SK-N-SH (cell line): ENCODE data around the gene GRAMD1B. TPM values are rescaled to one million over a fixed set of nuclear protein-coding genes. Genes with fewer than 3 reads are reported as not detected.

Experiments used
- CTCF ChIA-PET: fragments of 300-600, 350-600 bp; formaldehyde crosslinking; extraction: SDS; loops from one replicate; lab custom pipeline; 2021; lab: Yijun Ruan, JAX
- POLR2A ChIA-PET: fragments of 350-600 bp; sonication (Branson Sonifier 250); formaldehyde crosslinking; extraction: SDS; loops from one replicate; lab custom pipeline; 2020; ENCODE audit warnings: antibody characterized with exemption, inconsistent platforms; lab: Yijun Ruan, JAX
- DNase-seq: peaks from one replicate; pipeline ENCODE4 v3.0.0; 2012
- H2AFZ ChIP-seq: fragments of 200-600 bp; sonication (generic); 2 replicates; pipeline ENCODE4 v1.8.1; 2016; ENCODE audit warnings: antibody characterized with exemption, mild to moderate bottlenecking, low read depth
- H3F3A ChIP-seq: fragments of 200-600 bp; sonication (generic); replicated peaks from 2 replicates; pipeline ENCODE3; 2016; ENCODE audit warnings: antibody characterized with exemption, mild to moderate bottlenecking; ENCODE audit not compliant: insufficient read depth
- H3K27ac ChIP-seq, 2 experiments: fragments of 200-500 bp in 1 of 2; fragments of 200-600 bp in 1 of 2; sonication (Bioruptor generic) in 1 of 2; sonication (generic), shearing (Covaris generic) in 1 of 2; 2 replicates each; pipeline versions ENCODE4 v1.5.1 to v1.6.1; 2014 to 2016; ENCODE audit warnings: low read depth in 2 of 2, inconsistent platforms in 1 of 2, low read length in 1 of 2, mild to moderate bottlenecking in 1 of 2, mixed read lengths in 1 of 2
- H3K27me3 ChIP-seq: fragments of 200-600 bp; sonication (generic), shearing (Covaris generic); 2 replicates; pipeline ENCODE4 v1.6.1; 2016; ENCODE audit warnings: mixed run types; ENCODE audit not compliant: insufficient read depth
- H3K36me3 ChIP-seq, 2 experiments: fragments of 200-500 bp in 1 of 2; fragments of 200-600 bp in 1 of 2; sonication (Bioruptor generic) in 1 of 2; sonication (generic) in 1 of 2; replicated peaks in 1 of 2; 2 replicates each; pipeline versions ENCODE3 to v1.5.1; 2014 to 2016; ENCODE audit warnings: low read length in 1 of 2, mild to moderate bottlenecking in 1 of 2; ENCODE audit not compliant: insufficient read depth in 2 of 2, control insufficient read depth in 1 of 2
- H3K4me1 ChIP-seq, 2 experiments: fragments of 200-500 bp in 1 of 2; fragments of 200-600 bp in 1 of 2; sonication (Bioruptor generic) in 1 of 2; sonication (generic), shearing (Covaris generic) in 1 of 2; 2 replicates each; pipeline versions ENCODE4 v1.5.1 to v1.6.1; 2014 to 2016; ENCODE audit warnings: low read depth in 1 of 2, low read length in 1 of 2, mixed run types in 1 of 2; ENCODE audit not compliant: insufficient read depth in 2 of 2, control insufficient read depth in 1 of 2
- H3K4me2 ChIP-seq: fragments of 200-600 bp; sonication (generic), shearing (Covaris generic); 2 replicates; pipeline ENCODE4 v1.6.1; 2017; ENCODE audit warnings: mixed run types
- H3K4me3 ChIP-seq, 2 experiments: fragments of 200-500 bp in 1 of 2; fragments of 200-600 bp in 1 of 2; sonication (Bioruptor generic) in 1 of 2; sonication (generic), shearing (Covaris generic) in 1 of 2; 2 replicates each; pipeline versions ENCODE4 v1.5.1 to v1.8.1; 2014 to 2016; ENCODE audit warnings: low read depth in 2 of 2, inconsistent platforms in 1 of 2, low read length in 1 of 2, mild to moderate bottlenecking in 1 of 2, mixed read lengths in 1 of 2, moderate library complexity in 1 of 2
- H3K79me2 ChIP-seq: fragments of 200-600 bp; sonication (generic); 2 replicates; pipeline ENCODE4 v1.8.1; 2017; ENCODE audit warnings: mild to moderate bottlenecking; ENCODE audit not compliant: insufficient read depth
- H3K9ac ChIP-seq: fragments of 200-600 bp; sonication (generic); 2 replicates; pipeline ENCODE4 v1.6.1; 2017; ENCODE audit warnings: mixed run types
- H3K9me2 ChIP-seq: fragments of 200-600 bp; sonication (generic); 2 replicates; pipeline ENCODE4 v1.6.1; 2017; ENCODE audit warnings: mixed run types
- H3K9me3 ChIP-seq: fragments of 200-600 bp; sonication (generic); 2 replicates; pipeline ENCODE4 v1.6.1; 2017; ENCODE audit warnings: mixed run types, mild to moderate bottlenecking, moderate library complexity
- H4K20me1 ChIP-seq: fragments of 200-600 bp; sonication (generic); 2 replicates; pipeline ENCODE4 v1.6.1; 2017; ENCODE audit warnings: mild to moderate bottlenecking, mixed run types; ENCODE audit not compliant: insufficient read depth
- CHD2 ChIP-seq: fragments of 150-350 bp; IDR thresholded peaks from 2 replicates; pipeline ENCODE4 v1.6.1; 2018; ENCODE audit warnings: low read length; ENCODE audit not compliant: partially characterized antibody
- FOXJ3 ChIP-seq: sonication (generic); formaldehyde crosslinking; IDR thresholded peaks from 2 replicates; pipeline ENCODE4 v1.5.1; 2020; ENCODE audit warnings: mild to moderate bottlenecking, missing genetic modification reagents
- FOXM1 ChIP-seq: IDR thresholded peaks from 2 replicates; pipeline ENCODE4 v1.4.0; 2012; ENCODE audit warnings: low read depth, mild to moderate bottlenecking
- GABPA ChIP-seq: IDR thresholded peaks from 2 replicates; pipeline ENCODE4 v1.4.0; 2012; ENCODE audit warnings: low read depth, mild to moderate bottlenecking
- GATA2 ChIP-seq: sonication (generic); formaldehyde crosslinking; IDR thresholded peaks from 2 replicates; pipeline ENCODE4 v1.5.0; 2020; ENCODE audit warnings: mild to moderate bottlenecking, missing genetic modification reagents
- JUND ChIP-seq: IDR thresholded peaks from 2 replicates; pipeline ENCODE4 v1.4.0; 2012
- MEF2A ChIP-seq: IDR thresholded peaks from 2 replicates; pipeline ENCODE4 v1.4.0; 2012; ENCODE audit warnings: low read depth, borderline replicate concordance
- NFIC ChIP-seq: IDR thresholded peaks from 2 replicates; pipeline ENCODE4 v1.4.0; 2012; ENCODE audit warnings: borderline replicate concordance
- PBX3 ChIP-seq: IDR thresholded peaks from 2 replicates; pipeline ENCODE4; 2012
- RAD21 ChIP-seq: IDR thresholded peaks from 2 replicates; pipeline ENCODE4 v1.6.1; 2012; ENCODE audit warnings: mild to moderate bottlenecking, low read length
- RFX5 ChIP-seq: IDR thresholded peaks from 2 replicates; pipeline ENCODE4 v1.6.1; 2012; ENCODE audit warnings: mild to moderate bottlenecking, improper control_type of control experiment, low read length
- SIN3A ChIP-seq: IDR thresholded peaks from 2 replicates; pipeline ENCODE4 v1.6.1; 2012; ENCODE audit warnings: low read depth, mild to moderate bottlenecking, low read length, moderate library complexity, borderline replicate concordance
- SMC3 ChIP-seq: IDR thresholded peaks from 2 replicates; pipeline ENCODE4 v1.6.1; 2012; ENCODE audit warnings: low read depth, low read length, improper control_type of control experiment
- TAF1 ChIP-seq: IDR thresholded peaks from 2 replicates; pipeline ENCODE4 v1.6.1; 2012; ENCODE audit warnings: low read depth, mild to moderate bottlenecking, low read length, moderate library complexity, borderline replicate concordance
- TCF12 ChIP-seq: IDR thresholded peaks from 2 replicates; pipeline ENCODE4 v1.4.0; 2012
- TEAD4 ChIP-seq: IDR thresholded peaks from 2 replicates; pipeline ENCODE4 v1.4.0; 2012; ENCODE audit warnings: mild to moderate bottlenecking, borderline replicate concordance; ENCODE audit not compliant: insufficient read depth
- USF1 ChIP-seq: IDR thresholded peaks from 2 replicates; pipeline ENCODE4 v1.4.0; 2012; ENCODE audit warnings: low read depth, borderline replicate concordance
- USF2 ChIP-seq: fragments of 150-350 bp; IDR thresholded peaks from 2 replicates; pipeline ENCODE4 v1.6.1; 2017; ENCODE audit warnings: antibody characterized with exemption, low read length, low read depth, borderline replicate concordance
- YY1 ChIP-seq: IDR thresholded peaks from 2 replicates; pipeline ENCODE4 v1.4.0; 2012; ENCODE audit warnings: low read depth, mild to moderate bottlenecking
- WGBS: methylation state at CpG from one replicate; pipeline ENCODE4 v1.1.6; 2017; ENCODE audit warnings: low lambda C conversion rate; 5-methylcytosine and 5-hydroxymethylcytosine counted together
- polyA plus RNA-seq, 3 experiments: library from polyadenylated mRNA; depleted of rRNA; stranded (reverse); fragments of >200 nt; gene quantifications; 2 replicates each; pipeline ENCODE4 v1.2.3, GENCODE V29; 2012
- TF ChIP-seq, protein P1 (sequence below): IDR thresholded peaks from 2 replicates; pipeline ENCODE4 v1.4.0; 2012; ENCODE audit warnings: low read depth, borderline replicate concordance
- TF ChIP-seq, protein P2 (sequence below): fragments of 200-600 bp; sonication (generic); IDR thresholded peaks from 2 replicates; pipeline ENCODE4 v1.6.1; 2017; ENCODE audit warnings: antibody characterized with exemption, mild to moderate bottlenecking, moderate library complexity

GRAMD1B gene
- polyA plus RNA-seq, 1 of the 3 experiments (the other 2 are of a cell fraction) = 14.5 TPM

- no peaks in the 10 kb centered on the region for H3K9me2 ChIP-seq
- POLR2A ChIA-PET = no interaction called here
- H3K4me1 ChIP-seq = peaks cover 0 to 6% of the 10 kb centered on the region in 2 experiments; a peak in 2 of 4 replicates
- no peaks in the 10 kb centered on the region for H3K79me2 ChIP-seq
- no peaks in the 10 kb centered on the region for H4K20me1 ChIP-seq
- DNase-seq = no peak
- no peaks in the 10 kb centered on the region for H3F3A ChIP-seq
- H3K36me3 ChIP-seq = no peaks in the 10 kb centered on the region
- H2AFZ ChIP-seq = no peak overlapping the region
- CTCF ChIA-PET = interaction anchor here (0.8 to 2.2 kb wide), 7 partner anchors 8 to 138 kb away, joined by 3 to 13 read pairs (median 7); no protein-coding TSS in a partner anchor
- 78% methylated on average over 2 of the region's 2 CpGs for WGBS
- no peak overlapping the region for H3K4me2 ChIP-seq
- H3K27me3 ChIP-seq = no peaks in the 10 kb centered on the region
- no peak for TF ChIP-seq USF1
- TF ChIP-seq TCF12 = no peak
- TF ChIP-seq TAF1 = no peak
- TF ChIP-seq TEAD4 = no peak
- no peak overlapping the region for H3K27ac ChIP-seq
- no peak overlapping the region for H3K4me3 ChIP-seq
- no peaks in the 10 kb centered on the region for H3K9me3 ChIP-seq
- H3K9ac ChIP-seq = no peak overlapping the region
Observed at GRCh38 chr11:123573286-123573685, 143.2 kb downstream of the GRAMD1B start.

DNA sequence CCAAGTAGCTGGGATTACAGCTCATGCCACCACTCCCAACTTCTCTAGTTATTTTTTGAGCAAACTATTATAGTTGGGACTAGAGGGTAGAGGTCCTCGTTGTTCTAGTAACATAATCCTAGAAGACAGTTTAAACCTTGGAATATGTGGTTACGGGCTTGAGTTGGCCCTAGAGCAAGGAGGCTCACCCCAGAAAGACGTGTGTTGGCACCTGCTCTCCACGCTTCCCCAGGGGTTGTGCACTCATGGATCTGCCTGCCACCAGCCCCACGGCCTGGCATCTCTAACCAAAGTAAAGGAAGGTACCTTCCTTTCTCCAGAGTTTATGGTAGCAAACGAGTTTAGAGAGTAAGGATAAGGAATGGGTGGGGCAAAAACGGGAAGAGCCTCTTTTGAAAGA is 145.4 kb downstream of the GRAMD1B start:
- Histone ChIP-seq H3K9ac (no peak overlapping the region), H3K4me3 (no peak overlapping the region), H3K27ac (no peak overlapping the region), H3K9me3 (no peaks in the 10 kb centered on the region), H3K9me2 (no peaks in the 10 kb centered on the region), H2AFZ (no peak overlapping the region), H3K36me3 (no peaks in the 10 kb centered on the region), H3K4me1 (peaks cover 2 to 6% of the 10 kb centered on the region in 2 experiments; a peak in 2 of 4 replicates), H3K4me2 (no peak overlapping the region), H4K20me1 (0 out of 2 replicates have a peak, but pooled peaks cover 4% of the 10 kb centered on the region), H3K27me3 (no peaks in the 10 kb centered on the region), H3F3A (no peaks in the 10 kb centered on the region), H3K79me2 (no peaks in the 10 kb centered on the region)
- CTCF ChIA-PET = interaction anchor here (2.1 to 2.7 kb wide), 10 partner anchors 8 to 168 kb away, joined by 7 to 50 read pairs (median 17); no protein-coding TSS in a partner anchor
- POLR2A ChIA-PET = no interaction called here
- TF ChIP-seq FOXM1 = no peak
- TF ChIP-seq, protein P1, sequence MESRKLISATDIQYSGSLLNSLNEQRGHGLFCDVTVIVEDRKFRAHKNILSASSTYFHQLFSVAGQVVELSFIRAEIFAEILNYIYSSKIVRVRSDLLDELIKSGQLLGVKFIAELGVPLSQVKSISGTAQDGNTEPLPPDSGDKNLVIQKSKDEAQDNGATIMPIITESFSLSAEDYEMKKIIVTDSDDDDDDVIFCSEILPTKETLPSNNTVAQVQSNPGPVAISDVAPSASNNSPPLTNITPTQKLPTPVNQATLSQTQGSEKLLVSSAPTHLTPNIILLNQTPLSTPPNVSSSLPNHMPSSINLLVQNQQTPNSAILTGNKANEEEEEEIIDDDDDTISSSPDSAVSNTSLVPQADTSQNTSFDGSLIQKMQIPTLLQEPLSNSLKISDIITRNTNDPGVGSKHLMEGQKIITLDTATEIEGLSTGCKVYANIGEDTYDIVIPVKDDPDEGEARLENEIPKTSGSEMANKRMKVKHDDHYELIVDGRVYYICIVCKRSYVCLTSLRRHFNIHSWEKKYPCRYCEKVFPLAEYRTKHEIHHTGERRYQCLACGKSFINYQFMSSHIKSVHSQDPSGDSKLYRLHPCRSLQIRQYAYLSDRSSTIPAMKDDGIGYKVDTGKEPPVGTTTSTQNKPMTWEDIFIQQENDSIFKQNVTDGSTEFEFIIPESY = no peak
- TF ChIP-seq FOXJ3 (CRISPR knock-in tag) = no peak
- TF ChIP-seq RAD21 = no peak
- no peak for TF ChIP-seq NFIC
- no peak for TF ChIP-seq SMC3
- TF ChIP-seq JUND = no peak
- TF ChIP-seq SIN3A = no peak
- no peak for TF ChIP-seq GABPA
- TF ChIP-seq MEF2A = no peak
- no peak for TF ChIP-seq PBX3
- TF ChIP-seq USF1 = no peak
- TF ChIP-seq TEAD4 = no peak
- no peak for TF ChIP-seq RFX5
- no peak for TF ChIP-seq GATA2 (CRISPR knock-in tag)
- TF ChIP-seq, protein P2, sequence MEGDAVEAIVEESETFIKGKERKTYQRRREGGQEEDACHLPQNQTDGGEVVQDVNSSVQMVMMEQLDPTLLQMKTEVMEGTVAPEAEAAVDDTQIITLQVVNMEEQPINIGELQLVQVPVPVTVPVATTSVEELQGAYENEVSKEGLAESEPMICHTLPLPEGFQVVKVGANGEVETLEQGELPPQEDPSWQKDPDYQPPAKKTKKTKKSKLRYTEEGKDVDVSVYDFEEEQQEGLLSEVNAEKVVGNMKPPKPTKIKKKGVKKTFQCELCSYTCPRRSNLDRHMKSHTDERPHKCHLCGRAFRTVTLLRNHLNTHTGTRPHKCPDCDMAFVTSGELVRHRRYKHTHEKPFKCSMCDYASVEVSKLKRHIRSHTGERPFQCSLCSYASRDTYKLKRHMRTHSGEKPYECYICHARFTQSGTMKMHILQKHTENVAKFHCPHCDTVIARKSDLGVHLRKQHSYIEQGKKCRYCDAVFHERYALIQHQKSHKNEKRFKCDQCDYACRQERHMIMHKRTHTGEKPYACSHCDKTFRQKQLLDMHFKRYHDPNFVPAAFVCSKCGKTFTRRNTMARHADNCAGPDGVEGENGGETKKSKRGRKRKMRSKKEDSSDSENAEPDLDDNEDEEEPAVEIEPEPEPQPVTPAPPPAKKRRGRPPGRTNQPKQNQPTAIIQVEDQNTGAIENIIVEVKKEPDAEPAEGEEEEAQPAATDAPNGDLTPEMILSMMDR = no peak
- TF ChIP-seq CHD2 = no peak
- no peak for TF ChIP-seq YY1
- TF ChIP-seq USF2 = no peak
- TF ChIP-seq TCF12 = no peak
- no peak for DNase-seq
- 93% methylated on average over 7 of the region's 7 CpGs for WGBS
